Activated CD4-positive, alpha-beta T cell treated with anti-CD3 and anti-CD28 coated beads for 48 hours (primary cell): ENCODE data around the gene HNRNPH1.
"Not testable (repeated sequence)": the region's sequence is repeated elsewhere in the genome, so short reads cannot be mapped to it uniquely, and the experiment has no call there.

Experiments used
- DNase-seq: peaks from one replicate; pipeline ENCODE4 v3.0.0-alpha.2; 2020

The HNRNPH1 gene

GRCh38 chr5:179623003-179623905 lies at the start of gene HNRNPH1:
TSS of gene HNRNPH1 (minus strand) at chr5:179623671. CDS start at chr5:179623133, 538 bp downstream.
- DNase-seq = peak; percentile 99

DNA sequence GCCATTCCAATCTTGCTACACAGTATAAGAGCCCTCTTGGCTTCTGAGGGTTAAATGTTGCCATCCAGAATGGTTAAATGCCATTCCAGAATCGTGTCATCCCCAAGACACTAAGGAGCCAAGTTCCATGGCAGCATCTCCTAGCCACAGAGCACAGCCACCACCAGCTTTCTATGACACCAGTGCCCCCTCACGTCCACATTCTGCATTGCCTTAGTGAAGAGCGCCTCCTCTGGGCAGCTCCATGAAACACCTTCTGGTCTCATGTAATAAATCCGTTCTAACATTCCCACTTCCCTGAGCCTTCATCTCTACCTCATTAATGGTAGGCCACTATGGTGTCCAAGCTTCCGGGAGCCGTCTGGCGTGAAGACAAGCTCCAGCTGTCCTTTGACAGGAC lies 44.9 kb upstream of the HNRNPH1 start:
- peak; percentile 62 for DNase-seq

- DNase-seq = not testable (repeated sequence)
Measured at GRCh38 chr5:179661647-179662046, 38.2 kb upstream of the HNRNPH1 start.

DNA sequence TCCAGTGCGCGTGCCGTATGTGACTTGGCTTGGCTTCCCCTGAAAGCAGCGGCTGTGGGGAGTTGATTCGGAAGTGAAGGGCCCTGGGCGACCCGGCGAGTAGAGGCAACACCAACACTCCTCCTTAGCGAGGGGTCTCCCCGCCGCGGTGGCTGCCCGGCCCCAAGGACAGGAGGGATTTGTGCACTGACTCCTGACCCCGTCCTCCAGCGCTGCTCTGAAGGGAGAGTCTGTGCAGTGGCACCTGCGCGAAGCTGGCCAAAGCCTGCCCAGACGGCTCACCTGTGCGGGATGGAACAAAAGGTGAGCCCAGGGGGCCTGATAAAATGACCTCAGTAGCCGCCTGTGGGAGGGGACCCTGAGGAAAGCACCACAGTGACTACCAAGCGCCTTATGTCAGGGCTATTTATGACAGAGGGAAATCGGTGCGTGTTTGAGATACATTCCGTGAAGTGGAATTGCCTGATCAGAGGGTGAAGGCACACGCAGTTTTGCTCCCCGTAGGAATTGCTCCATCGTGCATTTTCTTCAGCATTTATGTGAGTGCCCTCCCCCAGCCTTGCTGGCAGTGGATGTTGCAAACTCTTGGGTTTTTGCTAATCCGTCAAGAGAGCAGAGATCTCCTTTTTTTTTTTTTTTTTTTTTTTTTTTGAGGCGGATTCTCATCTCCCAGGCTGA lies 34.8 kb upstream of the HNRNPH1 start:
- DNase-seq = not testable (repeated sequence)

DNA sequence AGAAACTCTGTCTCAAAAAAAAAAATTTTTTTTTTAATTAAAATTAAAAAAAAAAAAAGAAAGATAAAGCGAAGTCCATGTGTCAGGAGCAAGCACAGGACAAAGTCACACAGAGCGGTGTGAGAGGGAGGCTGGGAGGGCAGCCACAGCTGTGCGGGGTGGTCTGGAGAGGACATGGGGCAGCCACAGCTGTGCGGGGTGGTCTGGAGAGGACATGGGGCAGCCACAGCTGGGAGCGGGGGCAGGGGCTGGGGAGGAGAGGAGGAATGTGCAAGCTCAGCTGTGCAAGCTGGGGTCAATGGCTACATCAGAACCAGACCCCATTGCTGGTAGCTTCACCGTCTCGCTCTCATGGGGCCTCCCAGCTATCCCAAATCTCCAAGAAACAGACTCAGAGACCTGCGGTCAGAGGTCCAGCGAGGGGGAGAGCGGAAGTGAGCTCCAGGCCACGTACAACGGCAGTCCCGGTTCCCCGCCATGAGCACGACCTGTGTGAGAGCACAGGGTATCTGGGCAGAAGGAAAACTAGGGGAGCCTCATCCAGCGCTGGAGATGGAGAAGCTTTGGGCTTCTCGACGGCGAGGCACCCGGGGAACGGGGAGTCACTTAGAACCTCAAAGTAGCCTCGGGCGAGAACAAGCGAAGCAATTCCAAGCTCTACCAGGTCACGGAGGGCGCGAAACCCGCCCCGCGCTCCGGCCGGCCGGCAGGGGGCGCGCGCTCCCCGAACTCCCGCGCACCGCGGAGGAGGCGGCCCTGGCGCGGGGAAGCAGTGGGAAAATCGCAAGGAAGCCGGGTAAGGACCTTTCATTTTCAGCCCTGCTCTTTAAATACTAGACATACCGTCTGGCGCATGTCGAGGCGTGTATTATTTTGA lies 34.1 kb upstream of the HNRNPH1 start:
- DNase-seq = peak; percentile 15

DNA sequence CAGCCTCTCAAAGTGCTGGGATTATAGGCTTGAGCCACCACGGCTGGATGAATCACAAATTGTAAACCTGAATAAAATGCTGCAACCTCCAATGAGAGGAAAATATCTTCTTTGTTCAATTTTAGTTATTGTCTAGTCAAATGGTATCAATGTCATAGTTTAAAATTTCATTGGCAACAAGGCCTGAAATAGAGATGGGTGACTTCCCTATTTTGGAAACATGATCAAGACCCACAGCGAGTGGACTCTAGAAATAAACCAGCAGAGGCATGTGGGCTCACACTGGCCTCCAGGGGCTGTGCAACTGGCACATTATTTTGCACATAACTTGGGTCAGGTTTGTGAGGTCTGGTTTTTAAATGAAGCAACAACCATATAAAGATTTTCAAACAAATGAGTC lies 29.7 kb upstream of the HNRNPH1 start:
- DNase-seq = not testable (repeated sequence)

GRCh38 chr5:179650245-179650644 lies 26.8 kb upstream of the HNRNPH1 start:
- DNase-seq = not testable (repeated sequence)

- DNase-seq = not testable (repeated sequence)
Measured at GRCh38 chr5:179649166-179649703, 25.8 kb upstream of the HNRNPH1 start.

DNA sequence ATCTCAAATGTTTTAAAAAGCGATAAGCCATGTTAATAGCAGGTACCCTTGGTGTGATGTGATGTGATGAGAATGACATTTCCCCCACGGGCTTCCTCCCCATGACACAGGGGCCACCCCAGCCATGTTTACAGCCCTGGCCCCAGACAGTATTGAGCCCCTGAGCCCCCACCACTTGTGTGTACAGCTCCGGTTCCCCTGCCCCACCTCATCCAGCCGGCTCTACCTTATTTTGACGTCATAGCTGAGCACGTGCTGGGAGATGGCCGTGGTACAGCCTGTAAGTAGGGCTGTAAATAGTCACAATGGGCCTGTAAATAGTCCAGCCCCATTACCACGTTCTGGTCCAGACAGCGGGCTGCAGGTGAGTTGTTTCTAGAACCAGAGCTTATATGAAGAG lies 24.9 kb upstream of the HNRNPH1 start:
- no peak for DNase-seq

DNA sequence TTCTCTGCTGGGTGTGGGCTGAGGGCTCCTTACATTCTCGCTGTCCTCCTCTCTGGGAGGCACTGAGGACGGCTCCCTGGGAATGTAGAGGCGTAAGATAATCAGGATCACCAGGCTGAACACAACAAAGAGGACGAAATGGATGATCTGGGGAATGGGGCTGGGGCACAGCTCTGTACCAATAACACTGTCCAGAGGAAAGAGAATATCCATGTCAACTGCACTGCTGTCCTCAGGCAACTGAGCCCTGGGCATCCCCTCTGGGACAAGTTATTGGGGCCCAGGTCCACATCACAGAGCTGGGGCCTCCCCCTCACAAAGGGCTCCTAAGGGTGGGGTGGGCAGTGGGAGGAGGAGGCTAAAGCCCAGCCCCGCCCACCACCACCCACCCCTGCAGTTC lies 21.3 kb upstream of the HNRNPH1 start:
- DNase-seq = not testable (repeated sequence)

GRCh38 chr5:179643141-179643920 lies 19.9 kb upstream of the HNRNPH1 start:
- DNase-seq = not testable (repeated sequence)

GRCh38 chr5:179642626-179643025 lies 19.2 kb upstream of the HNRNPH1 start:
- DNase-seq = not testable (repeated sequence)

- not testable (repeated sequence) for DNase-seq
Measured at GRCh38 chr5:179641745-179642144, 18.3 kb upstream of the HNRNPH1 start.

GRCh38 chr5:179639296-179639695 lies 15.8 kb upstream of the HNRNPH1 start:
- DNase-seq = not testable (repeated sequence)

DNA sequence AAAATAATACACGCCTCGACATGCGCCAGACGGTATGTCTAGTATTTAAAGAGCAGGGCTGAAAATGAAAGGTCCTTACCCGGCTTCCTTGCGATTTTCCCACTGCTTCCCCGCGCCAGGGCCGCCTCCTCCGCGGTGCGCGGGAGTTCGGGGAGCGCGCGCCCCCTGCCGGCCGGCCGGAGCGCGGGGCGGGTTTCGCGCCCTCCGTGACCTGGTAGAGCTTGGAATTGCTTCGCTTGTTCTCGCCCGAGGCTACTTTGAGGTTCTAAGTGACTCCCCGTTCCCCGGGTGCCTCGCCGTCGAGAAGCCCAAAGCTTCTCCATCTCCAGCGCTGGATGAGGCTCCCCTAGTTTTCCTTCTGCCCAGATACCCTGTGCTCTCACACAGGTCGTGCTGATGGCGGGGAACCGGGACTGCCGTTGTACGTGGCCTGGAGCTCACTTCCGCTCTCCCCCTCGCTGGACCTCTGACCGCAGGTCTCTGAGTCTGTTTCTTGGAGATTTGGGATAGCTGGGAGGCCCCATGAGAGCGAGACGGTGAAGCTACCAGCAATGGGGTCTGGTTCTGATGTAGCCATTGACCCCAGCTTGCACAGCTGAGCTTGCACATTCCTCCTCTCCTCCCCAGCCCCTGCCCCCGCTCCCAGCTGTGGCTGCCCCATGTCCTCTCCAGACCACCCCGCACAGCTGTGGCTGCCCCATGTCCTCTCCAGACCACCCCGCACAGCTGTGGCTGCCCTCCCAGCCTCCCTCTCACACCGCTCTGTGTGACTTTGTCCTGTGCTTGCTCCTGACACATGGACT lies 11.1 kb upstream of the HNRNPH1 start:
- DNase-seq = not testable (repeated sequence)

- DNase-seq = not testable (repeated sequence)
Measured at GRCh38 chr5:179633501-179634369, 10.3 kb upstream of the HNRNPH1 start.

DNA sequence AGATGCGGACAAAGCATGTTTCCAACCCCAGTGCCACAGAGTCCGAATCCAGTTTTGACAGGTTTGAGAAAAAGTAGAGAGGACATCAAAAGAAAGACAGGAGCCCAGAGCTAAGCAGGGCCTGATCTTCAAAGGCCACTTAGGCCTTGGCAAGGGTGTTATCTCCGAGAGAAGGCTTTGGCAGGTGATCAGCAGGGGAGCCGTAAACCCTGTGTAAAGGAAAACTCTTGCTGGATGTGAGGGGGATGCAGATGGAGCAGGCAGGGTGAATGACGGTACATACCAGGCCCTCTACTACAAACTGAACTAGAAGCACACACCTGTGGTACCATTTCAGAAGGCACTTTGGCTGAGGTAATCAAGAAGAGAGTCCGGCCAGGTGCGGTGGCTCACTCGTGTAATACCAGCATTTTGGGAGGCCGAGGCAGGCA lies 1.4 kb upstream of the HNRNPH1 start:
- DNase-seq = no peak

GRCh38 chr5:179623906-179624741 lies 653 bp upstream of the HNRNPH1 start:
- peak; percentile 77 for DNase-seq
